ENCODE results near the gene HPCAL1. TPM values are rescaled to one million over a fixed set of nuclear protein-coding genes. Genes with fewer than 3 reads are reported as not detected.

Gene HPCAL1
- polyA plus RNA-seq, 1 donor from 2014 or later: 63.4 TPM

DNA sequence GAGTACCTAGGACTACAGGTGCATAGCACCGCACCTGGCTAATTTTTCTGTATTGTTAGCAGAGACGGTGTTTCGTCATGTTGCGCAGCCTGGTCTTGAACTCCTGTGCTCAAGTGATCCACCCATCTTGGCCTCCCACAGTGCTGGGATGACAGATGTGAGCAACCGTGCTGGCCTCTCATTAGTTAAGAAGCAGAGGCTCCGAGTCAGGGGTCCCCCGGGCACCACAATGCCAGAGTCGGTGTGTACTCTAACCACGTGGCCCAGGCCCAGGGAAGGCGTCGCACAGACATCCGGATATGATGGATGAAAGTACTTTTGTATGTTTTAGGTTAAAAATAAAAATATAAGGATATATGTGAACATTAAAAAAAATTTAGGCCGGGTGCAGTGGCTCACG is 28.3 kb upstream of the HPCAL1 start:
- Histone ChIP-seq H3K4me2 (ENCODE audit: low read length) (no peak overlapping the region), H3K4me3 (ENCODE audit: low read length) (no peak overlapping the region), H3K79me2 (replicated peaks; ENCODE audit: insufficient read depth, low read length) (no peaks in the 10 kb centered on the region), H3K27ac (ENCODE audit: low read length) (no peak overlapping the region), H3K9ac (ENCODE audit: low read length) (no peak overlapping the region), H3K9me2 (ENCODE audit: insufficient read depth, low read length) (no peaks in the 10 kb centered on the region), H3K9me3 (ENCODE audit: low read length) (no peaks in the 10 kb centered on the region), H2AFZ (ENCODE audit: low read depth, low read length) (no peak overlapping the region), H3K36me3 (ENCODE audit: insufficient read depth, low read length) (no peaks in the 10 kb centered on the region), H3K27me3 (ENCODE audit: insufficient read depth, low read depth, low read length) (no peaks in the 10 kb centered on the region), H3F3A (ENCODE audit: insufficient read depth, low read length, poor library complexity, severe bottlenecking) (no peaks in the 10 kb centered on the region), H4K20me1 (ENCODE audit: insufficient read depth) (no peaks in the 10 kb centered on the region)
- TF ChIP-seq MXI1 (conservative IDR thresholded peaks at IDR 0.05; ENCODE audit: poor library complexity, severe bottlenecking) (no peak), TAF1 (IDR thresholded peaks at IDR 0.05; ENCODE audit: low read depth) (no peak), EZH2 (IDR thresholded peaks at IDR 0.05; ENCODE audit: borderline replicate concordance, insufficient read depth, low read length, poor library complexity, severe bottlenecking) (no peak), SMC3 (conservative IDR thresholded peaks at IDR 0.05; ENCODE audit: poor library complexity) (no peak), RAD21 (conservative IDR thresholded peaks at IDR 0.05) (no peak), EP300 (conservative IDR thresholded peaks at IDR 0.05; ENCODE audit: poor library complexity, severe bottlenecking) (no peak), CTCF (IDR thresholded peaks at IDR 0.05; ENCODE audit: poor library complexity, severe bottlenecking) (no peak), POLR2AphosphoS5 (IDR thresholded peaks at IDR 0.05) (no peak), REST (IDR thresholded peaks at IDR 0.05; ENCODE audit: borderline replicate concordance) (no peak)

- Histone ChIP-seq H3K4me3 (ENCODE audit: low read length) (no peak overlapping the region), H3K27ac (ENCODE audit: low read length) (no peak overlapping the region), H2AFZ (ENCODE audit: low read depth, low read length) (no peak overlapping the region), H3K36me3 (ENCODE audit: insufficient read depth, low read length) (no peaks in the 10 kb centered on the region), H3K4me2 (ENCODE audit: low read length) (no peak overlapping the region), H4K20me1 (ENCODE audit: insufficient read depth) (no peaks in the 10 kb centered on the region), H3K79me2 (replicated peaks; ENCODE audit: insufficient read depth, low read length) (no peaks in the 10 kb centered on the region), H3F3A (ENCODE audit: insufficient read depth, low read length, poor library complexity, severe bottlenecking) (no peaks in the 10 kb centered on the region), H3K27me3 (ENCODE audit: insufficient read depth, low read depth, low read length) (no peaks in the 10 kb centered on the region), H3K9ac (ENCODE audit: low read length) (no peak overlapping the region), H3K9me3 (ENCODE audit: low read length) (no peaks in the 10 kb centered on the region), H3K9me2 (ENCODE audit: insufficient read depth, low read length) (no peaks in the 10 kb centered on the region)
- TF ChIP-seq MXI1 (conservative IDR thresholded peaks at IDR 0.05; ENCODE audit: poor library complexity, severe bottlenecking) (no peak), TAF1 (IDR thresholded peaks at IDR 0.05; ENCODE audit: low read depth) (no peak), CTCF (IDR thresholded peaks at IDR 0.05; ENCODE audit: poor library complexity, severe bottlenecking) (no peak), REST (IDR thresholded peaks at IDR 0.05; ENCODE audit: borderline replicate concordance) (no peak), POLR2AphosphoS5 (IDR thresholded peaks at IDR 0.05) (no peak), EZH2 (IDR thresholded peaks at IDR 0.05; ENCODE audit: borderline replicate concordance, insufficient read depth, low read length, poor library complexity, severe bottlenecking) (no peak), RAD21 (conservative IDR thresholded peaks at IDR 0.05) (no peak), EP300 (conservative IDR thresholded peaks at IDR 0.05; ENCODE audit: poor library complexity, severe bottlenecking) (no peak), SMC3 (conservative IDR thresholded peaks at IDR 0.05; ENCODE audit: poor library complexity) (no peak)
These were observed 27.5 kb upstream of the HPCAL1 start for GRCh38 chr2:10274983-10275802.
